Thyroid gland (tissue), 4 donors: ENCODE results near the gene NACAD. TPM values are rescaled to one million over a fixed set of nuclear protein-coding genes. Genes with fewer than 3 reads are reported as not detected.

Source experiments
- DNase-seq, 2 donors: peaks; one replicate each; pipeline ENCODE4 v3.0.0-alpha.2; 2019
- H3K27ac ChIP-seq, 3 donors: fragments of 200-600 bp; sonication (generic); 1 replicate in 2 of 3; 2 replicates in 1 of 3; pipeline ENCODE4 v1.5.1; 2016 to 2019; ENCODE audit warnings: mild to moderate bottlenecking in 1 of 3, moderate library complexity in 1 of 3
- H3K27me3 ChIP-seq: fragments of 200-600 bp; sonication (generic); one replicate; pipeline ENCODE4 v1.5.1; 2019
- H3K36me3 ChIP-seq, 2 donors: fragments of 200-600 bp; sonication (generic); one replicate each; pipeline ENCODE4 v1.5.1; 2016 to 2019
- H3K4me1 ChIP-seq, 2 donors: fragments of 200-600 bp; sonication (generic); one replicate each; pipeline ENCODE4 v1.5.1; 2017 to 2019
- H3K4me3 ChIP-seq, 3 donors: fragments of 200-600 bp; sonication (generic); replicated peaks in 1 of 3; 1 replicate in 2 of 3; 2 replicates in 1 of 3; pipeline ENCODE4 v1.5.1; 2016; ENCODE audit warnings: mild to moderate bottlenecking in 1 of 3
- H3K9me3 ChIP-seq: fragments of 200-600 bp; sonication (generic); one replicate; pipeline ENCODE4 v1.5.1; 2017
- POLR2A ChIP-seq, 2 donors: fragments of 450-650 bp; IDR thresholded peaks; one replicate each; pipeline ENCODE4 v1.6.1; 2017; ENCODE audit warnings: antibody characterized with exemption in 2 of 2, mild to moderate bottlenecking in 2 of 2, moderate library complexity in 1 of 2
- WGBS, 2 donors: methylation state at CpG; one replicate each; pipeline ENCODE4 v1.1.5; 2017; 5-methylcytosine and 5-hydroxymethylcytosine counted together
- intact Hi-C: fragments of 100-400 bp; cut with DNase I; formaldehyde crosslinking; loops from one replicate; pipeline ENCODE4 v1.15.1; 2023
- small RNA-seq: library from RNA; depleted of rRNA; stranded (forward); fragments of <200 nt; gene quantifications from one replicate; pipeline ENCODE3, GENCODE V24; 2016
- total RNA-seq, 4 donors: library from RNA; depleted of rRNA; stranded (reverse); fragments of >200 nt; gene quantifications; one replicate each; pipeline ENCODE4 v1.2.3, GENCODE V29; 2016
- TF ChIP-seq, protein P1 (sequence below), 6 experiments: fragments of 200-600 bp in 3 of 6; fragments of 450-650 bp in 3 of 6; sonication (generic) in 3 of 6; IDR thresholded peaks; one replicate each; pipeline ENCODE4 v1.5.1; 2016 to 2019; ENCODE audit warnings: antibody characterized with exemption in 6 of 6, mild to moderate bottlenecking in 2 of 6, inconsistent platforms in 1 of 6, moderate library complexity in 1 of 6

The NACAD gene
- total RNA-seq, 4 donors from 2014 or later: 0.54 to 2.3 (median 0.88) TPM

DNA sequence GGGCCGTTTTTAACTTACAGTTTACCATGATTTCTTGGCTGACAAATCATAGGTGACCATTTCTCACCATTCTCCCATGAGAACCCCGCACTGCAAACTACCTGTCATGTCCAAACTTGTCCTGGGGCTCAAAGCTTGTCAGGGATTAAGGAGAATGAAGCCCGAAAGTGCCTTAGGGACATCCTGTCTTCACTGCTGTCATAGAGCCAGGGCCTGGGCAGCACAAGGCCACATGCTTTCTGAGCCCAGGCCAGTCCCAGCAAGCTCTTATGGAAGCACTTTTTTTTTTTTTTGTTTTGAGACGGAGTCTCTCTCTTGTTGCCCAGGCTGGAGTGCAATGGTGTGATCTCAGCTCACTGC, 54.9 kb downstream of the NACAD start:
- H3K27ac ChIP-seq: no peak overlapping the region
- H3K4me3 ChIP-seq: no peak overlapping the region
- H3K36me3 ChIP-seq: no peaks in the 10 kb centered on the region
- TF ChIP-seq, protein P1, sequence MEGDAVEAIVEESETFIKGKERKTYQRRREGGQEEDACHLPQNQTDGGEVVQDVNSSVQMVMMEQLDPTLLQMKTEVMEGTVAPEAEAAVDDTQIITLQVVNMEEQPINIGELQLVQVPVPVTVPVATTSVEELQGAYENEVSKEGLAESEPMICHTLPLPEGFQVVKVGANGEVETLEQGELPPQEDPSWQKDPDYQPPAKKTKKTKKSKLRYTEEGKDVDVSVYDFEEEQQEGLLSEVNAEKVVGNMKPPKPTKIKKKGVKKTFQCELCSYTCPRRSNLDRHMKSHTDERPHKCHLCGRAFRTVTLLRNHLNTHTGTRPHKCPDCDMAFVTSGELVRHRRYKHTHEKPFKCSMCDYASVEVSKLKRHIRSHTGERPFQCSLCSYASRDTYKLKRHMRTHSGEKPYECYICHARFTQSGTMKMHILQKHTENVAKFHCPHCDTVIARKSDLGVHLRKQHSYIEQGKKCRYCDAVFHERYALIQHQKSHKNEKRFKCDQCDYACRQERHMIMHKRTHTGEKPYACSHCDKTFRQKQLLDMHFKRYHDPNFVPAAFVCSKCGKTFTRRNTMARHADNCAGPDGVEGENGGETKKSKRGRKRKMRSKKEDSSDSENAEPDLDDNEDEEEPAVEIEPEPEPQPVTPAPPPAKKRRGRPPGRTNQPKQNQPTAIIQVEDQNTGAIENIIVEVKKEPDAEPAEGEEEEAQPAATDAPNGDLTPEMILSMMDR (IDR thresholded peaks at IDR 0.05): no peak
- TF ChIP-seq POLR2A (IDR thresholded peaks at IDR 0.05): no peak
- WGBS, 2 donors: 78 to 83% methylated on average over 4 of the region's 4 CpGs
- no peaks in the 10 kb centered on the region for H3K4me1 ChIP-seq
- intact Hi-C loops: no loop called here
- H3K9me3 ChIP-seq: no peaks in the 10 kb centered on the region
- peak in 1 of 2 donors; percentile 11 for DNase-seq
- H3K27me3 ChIP-seq: no peaks in the 10 kb centered on the region

DNA sequence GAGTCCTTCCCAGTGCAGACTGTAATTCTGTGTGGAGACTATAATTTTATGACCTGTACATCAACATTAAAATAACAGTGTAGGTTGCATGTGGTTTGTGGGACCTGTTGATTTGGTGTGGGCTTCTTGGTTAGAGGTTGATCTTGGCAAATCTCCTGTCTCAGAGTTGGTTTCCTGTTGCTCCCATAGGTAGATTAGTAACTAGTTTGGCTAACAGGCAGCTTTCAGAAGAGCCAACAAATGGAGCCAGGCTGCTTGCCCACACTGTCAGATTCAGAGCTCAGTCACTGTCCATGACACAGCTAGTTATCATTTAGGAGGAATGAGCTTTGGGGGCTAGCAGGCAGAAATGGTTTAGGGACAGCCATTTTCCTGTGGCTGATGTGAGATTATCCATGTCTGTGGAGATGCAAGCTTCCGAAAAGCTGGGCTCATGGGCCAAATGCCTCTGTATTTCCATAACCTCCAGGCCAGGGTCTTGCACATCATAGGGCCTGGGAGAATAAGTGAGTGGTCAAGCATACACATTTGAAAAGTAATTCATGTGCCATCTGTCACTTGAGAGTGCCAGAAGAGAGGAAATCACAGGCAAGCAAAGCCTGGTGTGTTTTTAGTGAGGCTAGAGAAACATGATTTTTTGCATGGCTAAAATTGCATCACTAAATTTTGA, 55.4 kb downstream of the NACAD start:
- no peaks in the 10 kb centered on the region for H3K9me3 ChIP-seq
- H3K4me3 ChIP-seq: no peak overlapping the region
- no peaks in the 10 kb centered on the region for H3K4me1 ChIP-seq
- WGBS, 2 donors: 75 to 87% methylated on average over 1 of the region's 1 CpG
- H3K36me3 ChIP-seq: no peaks in the 10 kb centered on the region
- no peak for TF ChIP-seq POLR2A (IDR thresholded peaks at IDR 0.05)
- TF ChIP-seq, protein P1 (IDR thresholded peaks at IDR 0.05): no peak
- no peaks in the 10 kb centered on the region for H3K27me3 ChIP-seq
- no peak overlapping the region for H3K27ac ChIP-seq
- intact Hi-C loops: no loop called here
- DNase-seq: no peak

DNA sequence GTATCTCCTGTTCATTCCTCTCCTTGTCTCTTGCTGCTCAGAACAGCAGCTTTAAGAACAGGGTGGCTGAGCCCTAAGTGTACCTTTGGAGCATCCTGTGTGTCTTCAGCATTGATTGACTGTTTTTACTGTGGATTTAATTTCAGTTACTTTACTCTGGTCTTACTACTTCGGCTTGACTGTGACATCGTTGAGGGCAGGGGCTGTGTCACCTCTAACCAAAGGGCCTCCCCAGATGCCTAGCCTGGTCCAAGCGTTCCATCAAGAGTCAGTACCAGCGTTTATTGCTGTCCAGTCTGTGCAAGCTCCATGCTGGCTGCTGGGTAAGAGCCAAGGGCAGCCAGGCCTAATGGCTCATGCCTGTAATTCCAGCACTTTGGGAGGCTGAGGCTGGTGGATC, 56.3 kb downstream of the NACAD start:
- no peak for DNase-seq
- Histone ChIP-seq H3K36me3 (no peaks in the 10 kb centered on the region), H3K4me1 (no peaks in the 10 kb centered on the region), H3K9me3 (no peaks in the 10 kb centered on the region), H3K4me3 (no peak overlapping the region), H3K27ac (no peak overlapping the region), H3K27me3 (no peaks in the 10 kb centered on the region)
- intact Hi-C loops: no loop called here
- TF ChIP-seq, protein P1 (IDR thresholded peaks at IDR 0.05): no peak
- no peak for TF ChIP-seq POLR2A (IDR thresholded peaks at IDR 0.05)
- WGBS, 2 donors: 91% methylated on average over 4 of the region's 4 CpGs

DNA sequence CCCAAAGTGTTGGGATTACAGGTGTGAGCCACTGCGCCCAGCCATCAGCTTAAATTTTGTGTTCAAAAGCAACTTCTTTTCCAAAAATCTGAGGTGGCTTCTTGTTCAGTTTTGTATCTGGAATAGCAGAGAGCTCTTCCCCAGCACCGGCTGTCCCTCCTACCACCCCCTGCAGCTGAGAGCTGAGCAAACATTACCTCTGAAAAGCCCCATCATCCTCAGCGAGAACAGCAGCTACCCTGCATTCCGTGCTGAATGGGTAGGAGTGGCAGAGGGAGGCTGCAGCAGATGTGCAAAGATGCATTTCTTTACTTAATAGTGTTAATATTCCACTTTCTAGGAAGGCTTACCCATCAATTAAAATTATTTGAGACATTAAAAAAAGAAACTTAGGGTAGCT, 56.9 kb downstream of the NACAD start:
- DNase-seq: no peak
- Histone ChIP-seq H3K9me3 (no peaks in the 10 kb centered on the region), H3K4me3 (no peak overlapping the region), H3K36me3 (no peaks in the 10 kb centered on the region), H3K4me1 (no peaks in the 10 kb centered on the region), H3K27me3 (no peaks in the 10 kb centered on the region), H3K27ac (no peak overlapping the region)
- intact Hi-C loops: no loop called here
- WGBS, 2 donors: 81 to 83% methylated on average over 4 of the region's 4 CpGs
- no peak for TF ChIP-seq POLR2A (IDR thresholded peaks at IDR 0.05)
- TF ChIP-seq, protein P1 (IDR thresholded peaks at IDR 0.05): no peak

Small RNA genes lying within 50 kb of the gene (small RNA-seq; reads per million reads assigned to genes)
- gene SNORA5A (5.0 reads per million, percentile 85 among the genes with 10 or more reads in this experiment), gene SNORA5B (not detected), gene SNORA5C (174 reads per million, percentile 97 among the genes with 10 or more reads in this experiment)

Other genes with a start within 250 kb of the NACAD start
- 100 to 1,000 TPM; 126 to 198 (median 144) TPM for gene H2AZ2, start 240.9 kb downstream of the NACAD start, total RNA-seq
- 10 to 100 TPM; 25.6 to 47.4 (median 31.5) TPM for gene PURB, start 203.4 kb downstream of the NACAD start, total RNA-seq
- gene MYO1G, start 110.0 kb downstream of the NACAD start, total RNA-seq: 1 to 10 TPM in 3 of 4 donors, under 1 TPM in 1; 0.78 to 3.8 (median 2.0) TPM
- 10 to 100 TPM; 19.4 to 29.2 (median 24.3) TPM for gene CCM2, start 88.8 kb downstream of the NACAD start, total RNA-seq
- gene TBRG4, start 22.7 kb upstream of the NACAD start, total RNA-seq: 10 to 100 TPM; 40.0 to 57.6 (median 49.3) TPM
- 100 to 1,000 TPM in 1 of 4 donors, 10 to 100 TPM in 3; 40.1 to 145 (median 73.1) TPM for gene RAMP3, start 68.8 kb upstream of the NACAD start, total RNA-seq